NCI-H2227 (cell line): ENCODE measurements around the gene C6.

Experiments used
- DNase-seq: peaks from one replicate; lab custom pipeline; 2025; ENCODE audit not compliant: unreplicated experiment; lab: John Stamatoyannopoulos, UW

C6 gene

GRCh38 chr5:41127967-41128690 lies 85.2 kb downstream of the C6 start:
- DNase-seq: peak; percentile 41

GRCh38 chr5:41122459-41122858 lies 90.9 kb downstream of the C6 start:
- no peak for DNase-seq

- DNase-seq: no peak
Measured at GRCh38 chr5:41120600-41120999, 92.7 kb downstream of the C6 start.

GRCh38 chr5:41118177-41118576 lies 95.2 kb downstream of the C6 start:
- no peak for DNase-seq

GRCh38 chr5:41115281-41115680 lies 98.1 kb downstream of the C6 start:
- DNase-seq: no peak

GRCh38 chr5:41112486-41113455 lies 100.6 kb downstream of the C6 start:
- DNase-seq: no peak

GRCh38 chr5:41109186-41109585 lies 104.1 kb downstream of the C6 start:
- no peak for DNase-seq

- DNase-seq: no peak
Measured at GRCh38 chr5:41102341-41102740, 111.0 kb downstream of the C6 start.

GRCh38 chr5:41097642-41098041 lies 115.7 kb downstream of the C6 start:
- no peak for DNase-seq

- no peak for DNase-seq
Measured at GRCh38 chr5:41095324-41096101, 117.8 kb downstream of the C6 start.

GRCh38 chr5:41094871-41095270 lies 118.5 kb downstream of the C6 start:
- DNase-seq: no peak

GRCh38 chr5:41093803-41094202 lies 119.5 kb downstream of the C6 start:
- DNase-seq: no peak
